Myocyte (in vitro differentiated cells): ENCODE results near the gene HINT3. TPM values are rescaled to one million over a fixed set of nuclear protein-coding genes. Genes with fewer than 3 reads are reported as not detected.
"Not testable (repeated sequence)": the region's sequence is repeated elsewhere in the genome, so short reads cannot be mapped to it uniquely, and the experiment has no call there.

ENCODE experiments used
- DNase-seq: peaks from one replicate; pipeline ENCODE4 v3.0.0-alpha.2; 2012; ENCODE audit warnings: low read depth
- total RNA-seq: library from RNA; depleted of rRNA; stranded (reverse); fragments of >200 nt; gene quantifications from 2 replicates; pipeline ENCODE4 v1.2.3, GENCODE V29; 2014

HINT3 gene
- total RNA-seq, 1 donor from 2014 or later = 48.9 TPM

DNA sequence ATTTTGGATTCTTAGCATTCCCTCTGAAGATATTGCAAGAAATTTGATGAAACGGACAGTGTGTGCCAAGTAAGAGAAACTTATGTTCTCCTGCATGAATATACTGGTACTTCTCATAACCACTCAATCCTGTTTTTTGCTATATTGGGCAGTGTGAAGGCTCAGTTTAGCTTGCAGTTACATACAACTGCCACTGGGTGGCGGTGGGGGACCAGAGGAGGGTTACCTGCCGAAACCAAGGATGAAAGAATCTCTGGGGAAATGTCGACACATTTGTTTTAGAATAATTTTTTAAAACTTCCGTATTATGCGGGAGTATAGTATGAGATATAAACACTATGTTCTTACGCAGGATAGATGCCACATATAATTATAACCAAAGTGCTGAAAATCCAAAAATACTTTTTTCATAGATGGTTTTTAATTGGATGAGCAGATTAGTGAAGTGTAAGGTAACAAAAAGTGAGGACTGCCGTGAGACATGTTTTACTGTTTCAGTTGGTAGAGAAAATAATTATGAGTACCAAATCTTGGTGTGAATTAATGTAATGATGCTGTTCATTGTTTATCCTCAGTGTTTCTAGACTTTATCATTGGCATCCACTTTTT is 39.5 kb downstream of the HINT3 start:
- DNase-seq = peak; percentile 75

DNA sequence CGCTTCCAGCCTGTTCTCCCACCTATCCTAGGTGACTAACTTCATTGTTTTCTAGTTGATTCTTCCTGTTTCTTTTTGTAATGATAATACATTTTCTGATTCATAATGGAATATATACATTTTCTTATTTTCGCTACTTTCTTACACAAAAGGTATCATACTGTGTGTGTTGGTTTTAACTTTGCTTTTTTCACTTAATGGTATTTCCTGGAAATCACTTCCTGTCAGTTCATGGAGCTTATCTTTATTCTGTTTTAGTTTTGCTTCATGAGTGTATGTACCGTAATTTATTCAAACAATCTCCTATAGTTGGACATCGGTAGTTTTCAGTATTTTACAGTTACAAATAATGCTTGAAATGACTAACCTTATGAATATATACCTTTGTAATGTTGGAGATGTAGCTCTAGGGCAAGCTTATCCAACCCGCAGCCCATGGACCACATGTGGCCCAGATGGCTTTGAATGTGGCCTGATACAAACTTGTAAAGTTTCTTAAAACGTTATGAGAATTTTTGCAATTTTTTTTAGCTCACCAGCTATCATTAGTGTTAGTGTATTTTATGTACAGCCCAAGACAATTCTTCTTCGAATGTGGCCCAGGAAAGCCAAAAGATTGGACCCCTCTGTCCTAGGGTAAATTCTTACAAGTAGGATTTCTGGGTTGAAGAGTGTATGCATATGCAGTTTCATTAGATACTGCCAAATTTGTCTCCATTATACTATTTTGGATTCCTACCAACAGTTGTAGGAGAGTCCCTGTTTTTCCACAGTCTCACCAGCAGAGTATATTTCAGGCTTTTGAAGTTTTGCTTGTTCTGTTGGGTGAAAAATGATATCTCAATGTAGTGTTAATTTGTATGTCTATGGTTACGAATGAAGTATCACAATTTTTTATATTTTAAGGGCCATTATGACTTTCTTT is 46.4 kb downstream of the HINT3 start:
- DNase-seq = no peak

DNA sequence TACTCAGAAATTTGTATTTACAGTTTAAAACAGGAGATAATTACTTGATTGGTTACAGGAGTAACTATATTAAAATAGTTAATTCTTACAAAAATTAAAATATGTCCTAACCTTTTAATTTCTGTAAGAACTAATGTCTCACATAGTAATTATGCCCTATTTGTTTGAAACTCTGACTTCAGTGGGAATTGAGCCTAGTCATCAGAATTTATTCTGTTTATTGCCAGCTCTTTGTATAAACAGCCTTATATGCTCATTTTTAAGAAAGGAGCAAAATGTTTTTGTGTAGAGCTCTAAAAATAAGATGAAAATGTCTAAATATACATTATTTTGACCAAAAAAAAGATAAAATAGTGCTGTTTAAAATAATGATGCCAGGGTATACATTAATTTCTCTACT is 51.2 kb downstream of the HINT3 start:
- DNase-seq = no peak

DNA sequence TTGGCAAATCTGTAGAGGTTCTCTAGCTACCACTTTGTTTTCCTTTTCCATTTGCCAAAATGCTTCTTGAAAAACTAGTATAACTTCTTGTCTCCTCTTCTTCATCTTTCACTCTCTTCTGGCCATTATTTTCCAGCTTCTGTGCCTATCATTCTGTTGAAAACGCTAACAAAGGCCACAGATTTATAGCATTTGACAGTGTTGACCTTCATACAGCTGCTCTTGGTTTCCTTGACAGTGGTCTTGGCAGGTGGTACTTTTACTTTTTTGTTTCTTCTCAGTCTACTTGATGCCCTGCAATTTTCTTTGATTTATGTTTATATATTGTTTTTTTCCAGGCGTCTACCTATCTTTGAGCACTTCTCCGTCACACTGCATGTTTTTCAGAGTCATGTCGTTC is 53.5 kb downstream of the HINT3 start:
- DNase-seq = no peak

DNA sequence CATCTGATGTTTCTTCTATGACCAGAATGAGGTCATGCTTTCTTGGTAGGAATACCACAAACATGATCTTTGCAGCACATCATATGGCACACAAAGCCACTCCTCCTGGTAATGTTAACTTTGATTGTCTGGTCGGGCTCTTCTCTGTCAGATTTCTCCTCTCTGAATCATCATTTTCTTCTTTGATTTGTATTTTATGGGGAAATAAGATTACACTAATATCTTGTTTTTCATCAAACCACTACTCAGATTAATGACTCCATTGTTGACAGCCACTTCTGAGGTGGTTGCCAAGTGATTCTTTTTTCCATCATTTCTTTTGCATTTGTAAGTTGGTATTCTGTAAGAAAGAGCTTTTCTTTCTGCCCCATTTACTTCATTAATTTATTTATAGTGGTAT is 59.3 kb downstream of the HINT3 start:
- DNase-seq = no peak

DNA sequence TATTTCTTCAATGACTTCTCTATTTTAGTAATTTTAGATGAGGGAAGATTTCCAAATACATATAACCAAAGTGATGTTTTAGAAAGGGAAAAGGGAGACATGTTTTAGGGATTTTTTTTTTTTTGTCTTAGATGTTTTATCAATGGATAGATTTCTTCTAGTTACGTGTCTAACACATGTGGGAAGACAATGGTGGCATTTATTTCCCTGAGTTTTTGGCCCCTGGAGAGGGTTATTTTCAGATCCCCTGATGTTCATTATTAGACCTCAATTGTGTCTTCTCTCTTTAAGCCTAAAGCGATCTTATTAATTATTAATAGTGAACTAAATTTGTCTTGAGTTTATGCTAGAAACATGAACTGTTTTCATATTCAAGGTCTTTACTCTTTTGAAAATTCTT is 60.0 kb downstream of the HINT3 start:
- DNase-seq = no peak

DNA sequence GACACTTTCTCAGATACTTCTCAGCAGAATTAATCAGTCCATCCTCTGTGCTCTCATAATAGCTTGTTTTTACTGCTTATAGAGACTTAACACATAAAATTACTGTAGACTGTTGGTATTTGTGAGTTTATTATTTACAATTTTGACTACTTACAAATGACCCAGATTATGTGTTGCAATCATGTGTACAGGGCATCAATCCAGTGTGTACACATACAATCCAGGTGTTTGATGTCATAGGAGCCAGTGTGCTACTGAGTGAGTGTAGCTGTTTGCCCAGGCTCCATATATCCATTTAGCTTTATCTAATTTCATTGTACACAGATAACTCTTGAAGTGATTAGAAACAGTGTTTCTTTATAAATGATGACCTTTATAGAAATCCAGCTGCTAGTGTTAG is 61.1 kb downstream of the HINT3 start:
- no peak for DNase-seq

DNA sequence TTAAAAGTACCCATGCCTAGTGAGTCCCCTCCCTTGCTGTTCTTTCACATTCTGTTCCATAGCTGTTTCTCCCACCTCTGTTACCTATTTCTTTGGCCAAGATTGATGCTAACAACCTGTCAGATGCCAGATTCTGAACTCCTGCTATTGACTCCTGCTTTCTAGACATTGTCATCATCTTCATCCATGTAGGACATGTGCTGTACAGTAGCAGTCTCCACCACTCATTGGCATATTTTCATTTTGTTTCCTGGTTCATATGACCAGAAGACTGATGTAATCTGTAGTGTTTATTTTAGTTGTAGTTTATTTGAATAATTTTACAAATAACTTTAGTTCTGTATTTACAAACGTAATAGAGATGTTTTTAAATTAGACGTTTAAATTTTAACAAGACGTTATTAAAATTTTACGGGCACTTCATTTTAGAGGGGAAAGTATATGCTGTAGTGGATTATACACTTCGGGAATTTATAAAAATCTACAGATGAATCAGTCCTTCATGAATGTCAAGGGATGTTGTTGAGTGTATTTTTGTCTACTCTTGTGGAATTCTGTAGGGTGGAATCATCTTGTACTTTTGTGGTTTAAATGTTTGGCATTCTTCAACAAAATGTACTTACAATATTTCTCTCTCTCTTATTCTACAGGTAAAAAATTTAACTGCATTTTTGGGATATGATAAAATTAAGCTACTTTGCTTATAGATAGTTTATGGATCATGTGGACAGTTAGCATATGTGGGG is 63.9 kb downstream of the HINT3 start:
- DNase-seq = no peak

DNA sequence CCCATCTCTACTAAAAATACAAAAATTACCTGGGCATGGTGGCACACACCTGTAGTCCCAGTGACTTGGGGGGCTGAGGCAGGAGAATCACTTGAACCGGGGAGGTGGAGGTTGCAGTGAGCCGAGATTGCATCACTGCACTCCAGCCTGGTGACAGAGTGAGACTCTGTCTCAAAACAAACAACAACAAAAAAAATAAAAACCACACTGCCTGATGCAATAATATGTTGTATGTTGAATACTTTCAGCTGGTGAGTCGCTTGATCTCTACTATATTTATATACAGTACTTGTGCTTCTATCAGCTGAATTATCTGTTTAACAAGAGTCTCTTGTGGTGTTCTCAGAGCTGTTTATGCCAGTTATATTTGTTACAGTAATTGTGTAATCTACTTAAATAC is 66.9 kb downstream of the HINT3 start:
- not testable (repeated sequence) for DNase-seq

DNA sequence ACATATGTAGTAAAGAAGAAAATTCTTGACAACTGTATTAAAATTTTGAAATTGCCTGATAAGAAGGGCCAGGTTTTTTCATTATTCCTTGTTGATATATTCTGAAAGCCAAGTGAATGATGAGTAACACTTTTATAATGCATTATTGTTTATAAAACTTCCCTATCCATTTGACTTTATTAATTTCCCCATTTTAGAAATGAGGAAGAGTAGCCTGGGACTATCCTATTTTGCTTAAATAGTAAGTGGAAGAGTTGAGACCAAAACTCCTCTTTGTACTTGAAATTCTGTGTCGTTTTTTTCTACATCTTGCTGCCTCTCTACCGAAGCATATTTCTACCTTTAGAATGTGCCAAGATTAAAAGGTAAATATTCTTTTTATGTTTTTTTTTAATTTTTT is 69.4 kb downstream of the HINT3 start:
- DNase-seq = no peak

DNA sequence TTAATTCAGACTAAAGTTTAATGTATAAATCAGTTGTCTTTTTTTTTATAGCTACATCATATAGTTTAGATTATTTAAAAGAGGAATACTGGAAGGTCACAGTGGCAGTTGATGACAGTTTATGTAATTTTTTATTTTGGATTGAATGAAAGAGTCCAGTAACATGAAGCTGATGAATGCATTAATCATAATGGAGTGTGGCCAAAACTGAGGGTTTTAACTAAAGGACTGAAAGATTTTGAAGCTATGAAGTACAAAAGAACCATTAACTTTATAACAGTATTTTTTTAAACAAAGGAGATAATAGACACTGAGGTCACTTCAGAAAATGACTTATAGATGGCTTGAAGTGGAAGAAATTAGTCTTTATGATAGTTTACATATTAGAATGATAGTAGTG is 71.0 kb downstream of the HINT3 start:
- DNase-seq = peak; percentile 29

Other genes with a start within 250 kb of the HINT3 start
- gene HEY2, start 207.1 kb upstream of the HINT3 start, total RNA-seq = 0.08 TPM in 1 of 2 replicates, not detected in the other
- gene NCOA7, start 165.8 kb upstream of the HINT3 start, total RNA-seq = 7.8 and 8.5 TPM in 2 replicates
- 23.2 and 23.4 TPM in 2 replicates for gene TRMT11, start 29.8 kb downstream of the HINT3 start, total RNA-seq